Measurements from ENCODE around the gene FREM1. TPM values are rescaled to one million over a fixed set of nuclear protein-coding genes. Genes with fewer than 3 reads are reported as not detected.

FREM1 gene
- total RNA-seq, 1 experiment from 2014 or later = 0.50 TPM

DNA sequence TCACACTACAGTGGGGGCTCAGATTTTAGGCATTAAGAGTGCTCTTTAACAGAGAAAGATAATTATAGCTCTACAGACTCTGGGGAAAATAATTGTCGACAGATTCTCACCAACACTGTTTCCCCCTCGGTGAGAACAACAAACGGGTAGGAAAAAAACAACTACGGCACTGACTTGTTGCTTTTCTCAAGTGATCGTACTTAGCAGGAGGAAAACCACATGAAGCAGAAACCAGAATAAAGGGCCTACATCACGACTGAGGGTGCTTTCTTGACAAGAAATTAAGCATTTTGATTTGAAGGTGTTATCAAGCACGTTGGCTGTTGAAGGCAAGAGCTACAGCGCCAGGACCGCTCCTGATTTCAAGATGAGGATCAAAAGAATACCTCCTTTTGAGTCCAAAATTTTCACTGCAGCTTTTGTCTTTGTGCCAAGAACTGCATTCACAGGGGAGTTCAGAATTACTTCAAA lies 160.5 kb downstream of the FREM1 start:
- Histone ChIP-seq H3K27me3 (replicated peaks; ENCODE audit: control insufficient read depth, insufficient read depth, low read length) (no peaks in the 10 kb centered on the region), H3K4me3 (ENCODE audit: low read depth, low read length) (no peak overlapping the region), H3K36me3 (ENCODE audit: control insufficient read depth, insufficient read depth, low read length) (no peaks in the 10 kb centered on the region), H3K9me3 (no peaks in the 10 kb centered on the region), H3K4me1 (no peaks in the 10 kb centered on the region)
- BruUV-seq (replicated peaks) = no TSS peak
- DNase-seq = no peak
- Mint-ChIP-seq H3K36me3 (ENCODE audit: insufficient read depth, unreplicated experiment) (no peaks in the 10 kb centered on the region), H3K4me3 (ENCODE audit: unreplicated experiment) (no peak overlapping the region), H3K27me3 (ENCODE audit: insufficient read depth, unreplicated experiment) (peaks cover 5% of the 10 kb centered on the region), H3K27ac (ENCODE audit: unreplicated experiment) (no peak overlapping the region), H3K4me1 (ENCODE audit: low read depth, unreplicated experiment) (no peaks in the 10 kb centered on the region), H3K9me3 (ENCODE audit: unreplicated experiment) (no peaks in the 10 kb centered on the region)
- CTCF ChIA-PET = interaction anchor here (0.6 kb wide), 1 partner anchor 87 kb away, joined by 3 read pairs; no protein-coding TSS in a partner anchor
- intact Hi-C loops (cut with micrococcal nuclease; ENCODE audit: unreplicated experiment) = no loop called here
- TF ChIP-seq, protein P1, sequence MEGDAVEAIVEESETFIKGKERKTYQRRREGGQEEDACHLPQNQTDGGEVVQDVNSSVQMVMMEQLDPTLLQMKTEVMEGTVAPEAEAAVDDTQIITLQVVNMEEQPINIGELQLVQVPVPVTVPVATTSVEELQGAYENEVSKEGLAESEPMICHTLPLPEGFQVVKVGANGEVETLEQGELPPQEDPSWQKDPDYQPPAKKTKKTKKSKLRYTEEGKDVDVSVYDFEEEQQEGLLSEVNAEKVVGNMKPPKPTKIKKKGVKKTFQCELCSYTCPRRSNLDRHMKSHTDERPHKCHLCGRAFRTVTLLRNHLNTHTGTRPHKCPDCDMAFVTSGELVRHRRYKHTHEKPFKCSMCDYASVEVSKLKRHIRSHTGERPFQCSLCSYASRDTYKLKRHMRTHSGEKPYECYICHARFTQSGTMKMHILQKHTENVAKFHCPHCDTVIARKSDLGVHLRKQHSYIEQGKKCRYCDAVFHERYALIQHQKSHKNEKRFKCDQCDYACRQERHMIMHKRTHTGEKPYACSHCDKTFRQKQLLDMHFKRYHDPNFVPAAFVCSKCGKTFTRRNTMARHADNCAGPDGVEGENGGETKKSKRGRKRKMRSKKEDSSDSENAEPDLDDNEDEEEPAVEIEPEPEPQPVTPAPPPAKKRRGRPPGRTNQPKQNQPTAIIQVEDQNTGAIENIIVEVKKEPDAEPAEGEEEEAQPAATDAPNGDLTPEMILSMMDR (IDR thresholded peaks at IDR 0.05; ENCODE audit: insufficient read depth in 1 of 2, low read depth in 1 of 2, low read length in 1 of 2, severe bottlenecking in 1 of 2, unreplicated experiment in 1 of 2) = no peak
- POLR2A ChIA-PET = no interaction called here

DNA sequence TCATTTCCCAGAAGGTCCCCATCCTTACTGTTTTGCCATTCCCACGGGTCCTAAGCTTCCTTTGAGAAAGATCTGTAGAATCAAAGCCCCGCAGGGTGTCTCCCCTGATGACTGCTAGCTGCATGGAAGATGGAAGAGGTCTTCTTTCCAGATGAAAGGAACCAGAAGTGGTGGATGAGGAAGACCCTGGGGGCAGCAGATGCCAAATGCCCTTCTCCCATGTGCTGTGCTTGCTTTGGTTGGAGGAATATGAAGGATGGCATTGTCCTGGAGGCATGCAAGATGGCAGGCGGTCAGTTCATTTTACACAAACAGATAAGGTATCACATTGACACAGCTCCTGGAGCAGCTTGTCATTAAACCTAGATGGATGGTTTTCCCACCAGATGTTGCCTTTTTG lies 161.9 kb downstream of the FREM1 start:
- DNase-seq = no peak
- Mint-ChIP-seq H3K27ac (ENCODE audit: unreplicated experiment) (no peak overlapping the region), H3K4me3 (ENCODE audit: unreplicated experiment) (no peak overlapping the region), H3K4me1 (ENCODE audit: low read depth, unreplicated experiment) (no peaks in the 10 kb centered on the region), H3K36me3 (ENCODE audit: insufficient read depth, unreplicated experiment) (no peaks in the 10 kb centered on the region), H3K27me3 (ENCODE audit: insufficient read depth, unreplicated experiment) (peaks cover 6% of the 10 kb centered on the region), H3K9me3 (ENCODE audit: unreplicated experiment) (no peaks in the 10 kb centered on the region)
- TF ChIP-seq, protein P1 (IDR thresholded peaks at IDR 0.05; ENCODE audit: insufficient read depth in 1 of 2, low read depth in 1 of 2, low read length in 1 of 2, severe bottlenecking in 1 of 2, unreplicated experiment in 1 of 2) = no peak
- no TSS peak for BruUV-seq (replicated peaks)
- no peaks in the 10 kb centered on the region for H3K4me1 ChIP-seq
- intact Hi-C loops (cut with micrococcal nuclease; ENCODE audit: unreplicated experiment) = no loop called here
- H3K4me3 ChIP-seq (ENCODE audit: low read depth, low read length) = no peak overlapping the region
- H3K9me3 ChIP-seq = no peaks in the 10 kb centered on the region
- H3K27me3 ChIP-seq (replicated peaks; ENCODE audit: control insufficient read depth, insufficient read depth, low read length) = no peaks in the 10 kb centered on the region
- ChIA-PET CTCF (no interaction called here), POLR2A (no interaction called here)
- no peaks in the 10 kb centered on the region for H3K36me3 ChIP-seq (ENCODE audit: control insufficient read depth, insufficient read depth, low read length)

DNA sequence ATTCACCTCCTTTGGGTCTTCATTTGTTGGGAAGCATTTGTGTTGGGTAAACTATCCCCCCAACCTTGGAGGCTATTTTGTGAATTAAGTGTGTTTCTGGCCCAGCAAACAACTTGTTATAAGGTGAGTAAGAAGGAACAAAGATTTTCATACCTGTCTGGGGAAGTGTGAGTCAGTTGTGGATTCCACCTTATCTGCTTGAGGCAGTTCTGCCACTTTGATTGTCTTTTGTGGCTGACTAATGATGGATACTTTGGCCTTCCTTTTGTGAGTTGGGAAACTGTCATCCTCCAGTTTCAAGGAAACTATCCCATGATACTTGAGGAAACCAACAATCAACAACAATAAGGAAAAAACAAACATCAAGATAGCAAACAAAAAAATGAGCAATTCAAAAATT lies 163.1 kb downstream of the FREM1 start:
- no peak overlapping the region for H3K27ac Mint-ChIP-seq (ENCODE audit: unreplicated experiment)
- CTCF ChIA-PET = no interaction called here
- POLR2A ChIA-PET = no interaction called here
- TF ChIP-seq, protein P1 (IDR thresholded peaks at IDR 0.05; ENCODE audit: insufficient read depth in 1 of 2, low read depth in 1 of 2, low read length in 1 of 2, severe bottlenecking in 1 of 2, unreplicated experiment in 1 of 2) = no peak
- intact Hi-C loops (cut with micrococcal nuclease; ENCODE audit: unreplicated experiment) = no loop called here
- Histone ChIP-seq H3K4me3 (ENCODE audit: low read depth, low read length) (no peak overlapping the region), H3K4me1 (no peaks in the 10 kb centered on the region), H3K27me3 (replicated peaks; ENCODE audit: control insufficient read depth, insufficient read depth, low read length) (no peaks in the 10 kb centered on the region), H3K36me3 (ENCODE audit: control insufficient read depth, insufficient read depth, low read length) (no peaks in the 10 kb centered on the region), H3K9me3 (no peaks in the 10 kb centered on the region)
- H3K9me3 Mint-ChIP-seq (ENCODE audit: unreplicated experiment) = no peaks in the 10 kb centered on the region
- no peaks in the 10 kb centered on the region for H3K36me3 Mint-ChIP-seq (ENCODE audit: insufficient read depth, unreplicated experiment)
- no peaks in the 10 kb centered on the region for H3K4me1 Mint-ChIP-seq (ENCODE audit: low read depth, unreplicated experiment)
- H3K4me3 Mint-ChIP-seq (ENCODE audit: unreplicated experiment) = no peak overlapping the region
- H3K27me3 Mint-ChIP-seq (ENCODE audit: insufficient read depth, unreplicated experiment) = peaks cover 6% of the 10 kb centered on the region
- no peak for DNase-seq
- BruUV-seq (replicated peaks) = no TSS peak

All from Caco-2 (cell line).